ENCODE data around the gene CYTH2. TPM values are rescaled to one million over a fixed set of nuclear protein-coding genes. Genes with fewer than 3 reads are reported as not detected.

Gene CYTH2
- polyA plus RNA-seq, 1 of the 3 experiments (the other 2 are of a cell fraction), result 69.5 TPM

- Histone ChIP-seq H3K9me2 (no peaks in the 10 kb centered on the region), H3K27me3 (ENCODE audit: insufficient read depth) (no peaks in the 10 kb centered on the region), H3K4me2 (no peak overlapping the region), H3K79me2 (ENCODE audit: insufficient read depth) (no peaks in the 10 kb centered on the region), H3K4me1 (ENCODE audit: control insufficient read depth in 1 of 2, insufficient read depth in 2 of 2, low read depth in 1 of 2, low read length in 1 of 2) (peaks cover 0 to 4% of the 10 kb centered on the region in 2 experiments; a peak in 1 of 4 replicates), H3K27ac (ENCODE audit: low read depth in 2 of 2, low read length in 1 of 2) (no peak overlapping the region), H4K20me1 (ENCODE audit: insufficient read depth) (no peaks in the 10 kb centered on the region), H3K9ac (no peak overlapping the region), H3K4me3 (ENCODE audit: low read depth in 2 of 2, low read length in 1 of 2) (no peak overlapping the region), H3F3A (replicated peaks; ENCODE audit: insufficient read depth) (peaks cover 9% of the 10 kb centered on the region), H3K36me3 (replicated peaks in 1 of 2; ENCODE audit: control insufficient read depth in 1 of 2, insufficient read depth in 2 of 2, low read length in 1 of 2) (peaks cover 0 to 5% of the 10 kb centered on the region in 2 experiments), H2AFZ (ENCODE audit: low read depth) (no peak overlapping the region), H3K9me3 (no peaks in the 10 kb centered on the region)
- WGBS (ENCODE audit: low lambda C conversion rate), result 100% methylated on average over 1 of the region's 1 CpG
- TF ChIP-seq FOSL2 (IDR thresholded peaks at IDR 0.05; ENCODE audit: borderline replicate concordance, low read depth) (no peak), ZBTB33 (IDR thresholded peaks at IDR 0.05; ENCODE audit: borderline replicate concordance, low read depth) (no peak), SIN3A (IDR thresholded peaks at IDR 0.05; ENCODE audit: borderline replicate concordance, low read depth, low read length) (no peak), CTCF (IDR thresholded peaks at IDR 0.05) (no peak), FOXM1 (IDR thresholded peaks at IDR 0.05; ENCODE audit: low read depth) (no peak), ELF1 (IDR thresholded peaks at IDR 0.05) (no peak), RXRA (IDR thresholded peaks at IDR 0.05; ENCODE audit: borderline replicate concordance, low read depth) (no peak), TAF1 (IDR thresholded peaks at IDR 0.05; ENCODE audit: borderline replicate concordance, low read depth, low read length) (no peak), NFIC (IDR thresholded peaks at IDR 0.05; ENCODE audit: borderline replicate concordance) (no peak), REST (IDR thresholded peaks at IDR 0.05; ENCODE audit: low read depth, low read length) (no peak), MXI1 (IDR thresholded peaks at IDR 0.05; ENCODE audit: low read depth, low read length) (no peak), YY1 (IDR thresholded peaks at IDR 0.05; ENCODE audit: low read depth) (no peak), RFX5 (IDR thresholded peaks at IDR 0.05; ENCODE audit: low read length) (no peak), POLR2AphosphoS5 (IDR thresholded peaks at IDR 0.05; ENCODE audit: low read depth, low read length) (no peak), IRF3 (IDR thresholded peaks at IDR 0.05; ENCODE audit: low read depth, low read length) (no peak), SMC3 (IDR thresholded peaks at IDR 0.05; ENCODE audit: low read depth, low read length) (no peak), TCF12 (IDR thresholded peaks at IDR 0.05) (no peak), EP300 (IDR thresholded peaks at IDR 0.05; ENCODE audit: borderline replicate concordance in 1 of 2, low read depth in 1 of 2, low read length in 1 of 2) (no peak), MEF2A (IDR thresholded peaks at IDR 0.05; ENCODE audit: borderline replicate concordance, low read depth) (no peak)
- no peak for DNase-seq
- CTCF ChIA-PET, result interaction anchor here (1.1 to 1.2 kb wide), 2 partner anchors 9 to 37 kb away, joined by 3 to 5 read pairs; partner anchors contain the start of gene KDELR1
- POLR2A ChIA-PET, result no interaction called here
Observed at GRCh38 chr19:48428670-48429069, 40.5 kb upstream of the CYTH2 start.

Data from SK-N-SH (cell line).